Measurements from ENCODE around the gene DISP3.

Gene DISP3

DNA sequence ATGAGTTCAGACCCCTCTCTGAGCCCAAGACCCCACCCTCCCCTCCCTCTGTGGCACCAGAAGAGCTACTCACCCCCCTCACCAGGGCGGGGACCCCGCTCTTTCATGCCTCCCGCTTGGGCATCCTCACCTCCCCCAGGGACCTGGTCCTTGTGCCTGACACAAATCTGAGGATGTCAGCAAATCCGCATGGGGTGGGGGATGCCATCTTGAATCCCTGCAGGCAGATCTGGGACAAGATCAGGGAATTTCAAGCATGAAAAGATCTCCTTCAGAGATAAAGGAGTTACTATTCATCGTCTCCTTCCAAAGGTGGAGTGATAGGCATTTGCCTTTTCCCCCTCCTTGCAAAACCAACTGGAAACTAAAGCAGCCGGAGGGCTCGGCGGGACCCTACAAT lies 81.1 kb downstream of the DISP3 start:
- H3K4me1 ChIP-seq (ENCODE audit: insufficient read depth, low read length), result peaks cover 11% of the 10 kb centered on the region
- H3K4me3 ChIP-seq (ENCODE audit: low read length), result no peak overlapping the region
- no peaks in the 10 kb centered on the region for H3K9me3 ChIP-seq (ENCODE audit: insufficient read depth, low read depth, low read length)
- H3K36me3 ChIP-seq (ENCODE audit: insufficient read depth, low read length), result no peaks in the 10 kb centered on the region
- H3K9ac ChIP-seq (ENCODE audit: low read depth, low read length), result no peak overlapping the region
- no peak overlapping the region for H3K27ac ChIP-seq (ENCODE audit: low read depth, low read length)
- WGBS, result 86% methylated on average over 8 of the region's 8 CpGs
- no peaks in the 10 kb centered on the region for H3K27me3 ChIP-seq (ENCODE audit: insufficient read depth, low read length)

DNA sequence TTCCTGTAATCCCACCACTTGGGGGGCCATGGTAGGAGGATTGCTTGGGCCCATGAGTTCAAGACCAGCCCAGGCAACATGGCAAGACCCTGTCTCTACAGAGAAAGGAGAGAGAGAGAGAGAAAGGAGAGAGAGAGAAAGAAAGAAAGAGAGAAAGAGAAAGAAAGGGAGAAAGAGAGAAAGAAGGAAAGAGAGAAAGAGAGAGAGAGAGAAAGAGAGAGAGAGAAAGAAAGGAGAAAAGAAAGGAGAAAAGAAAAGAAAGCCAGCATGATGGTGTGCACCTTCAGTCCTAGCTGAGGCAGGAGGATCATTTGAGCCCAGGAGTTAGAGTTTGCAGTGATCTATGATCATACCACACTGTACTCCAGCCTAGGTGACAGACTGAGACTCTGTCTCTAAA lies 82.8 kb downstream of the DISP3 start:
- Histone ChIP-seq H3K9me3 (ENCODE audit: insufficient read depth, low read depth, low read length) (no peaks in the 10 kb centered on the region), H3K27ac (ENCODE audit: low read depth, low read length) (no peak overlapping the region), H3K4me3 (ENCODE audit: low read length) (no peak overlapping the region), H3K9ac (ENCODE audit: low read depth, low read length) (no peak overlapping the region), H3K27me3 (ENCODE audit: insufficient read depth, low read length) (no peaks in the 10 kb centered on the region), H3K4me1 (ENCODE audit: insufficient read depth, low read length) (peaks cover 11% of the 10 kb centered on the region), H3K36me3 (ENCODE audit: insufficient read depth, low read length) (no peaks in the 10 kb centered on the region)

GRCh38 chr1:11562664-11563063 lies 83.7 kb downstream of the DISP3 start:
- Histone ChIP-seq H3K27ac (ENCODE audit: low read depth, low read length) (no peak overlapping the region), H3K4me3 (ENCODE audit: low read length) (no peak overlapping the region), H3K4me1 (ENCODE audit: insufficient read depth, low read length) (peaks cover 6% of the 10 kb centered on the region), H3K9ac (ENCODE audit: low read depth, low read length) (no peak overlapping the region), H3K36me3 (ENCODE audit: insufficient read depth, low read length) (no peaks in the 10 kb centered on the region), H3K9me3 (ENCODE audit: insufficient read depth, low read depth, low read length) (no peaks in the 10 kb centered on the region), H3K27me3 (ENCODE audit: insufficient read depth, low read length) (no peaks in the 10 kb centered on the region)
- WGBS, result 94% methylated on average over 6 of the region's 6 CpGs

DNA sequence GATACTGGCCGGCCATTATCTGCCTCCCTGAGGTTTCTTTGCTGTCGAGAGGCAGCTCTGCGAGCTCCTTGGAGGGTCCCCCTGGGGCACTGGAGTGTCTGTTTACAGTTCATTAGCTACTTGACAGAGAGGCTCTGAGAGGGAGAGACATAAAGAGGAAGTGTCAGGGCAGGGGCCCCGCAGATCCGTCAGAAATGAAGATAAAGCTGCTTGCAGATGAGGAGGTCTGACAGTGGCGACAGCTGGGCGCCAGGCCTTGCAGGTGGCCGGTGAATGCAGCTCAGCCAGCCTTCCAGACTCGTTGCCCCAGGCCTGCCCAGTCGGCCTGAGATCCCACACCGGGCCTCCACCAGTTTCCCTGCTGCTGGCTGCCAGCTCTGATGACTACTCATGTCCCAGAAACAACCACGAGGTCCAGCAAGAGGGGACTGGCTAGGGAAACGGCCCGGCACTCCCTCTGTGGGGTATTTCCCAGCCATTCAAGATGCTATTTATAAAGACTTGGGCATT lies 84.7 kb downstream of the DISP3 start:
- 23% methylated on average over 14 of the region's 14 CpGs for WGBS
- no peak overlapping the region; the same call in 1 of the 2 replicates for H3K27ac ChIP-seq (ENCODE audit: low read depth, low read length)
- H3K36me3 ChIP-seq (ENCODE audit: insufficient read depth, low read length), result no peaks in the 10 kb centered on the region
- no peak overlapping the region for H3K9ac ChIP-seq (ENCODE audit: low read depth, low read length)
- H3K9me3 ChIP-seq (ENCODE audit: insufficient read depth, low read depth, low read length), result no peaks in the 10 kb centered on the region
- no peaks in the 10 kb centered on the region for H3K4me1 ChIP-seq (ENCODE audit: insufficient read depth, low read length)
- no peak overlapping the region for H3K4me3 ChIP-seq (ENCODE audit: low read length)
- H3K27me3 ChIP-seq (ENCODE audit: insufficient read depth, low read length), result no peaks in the 10 kb centered on the region

DNA sequence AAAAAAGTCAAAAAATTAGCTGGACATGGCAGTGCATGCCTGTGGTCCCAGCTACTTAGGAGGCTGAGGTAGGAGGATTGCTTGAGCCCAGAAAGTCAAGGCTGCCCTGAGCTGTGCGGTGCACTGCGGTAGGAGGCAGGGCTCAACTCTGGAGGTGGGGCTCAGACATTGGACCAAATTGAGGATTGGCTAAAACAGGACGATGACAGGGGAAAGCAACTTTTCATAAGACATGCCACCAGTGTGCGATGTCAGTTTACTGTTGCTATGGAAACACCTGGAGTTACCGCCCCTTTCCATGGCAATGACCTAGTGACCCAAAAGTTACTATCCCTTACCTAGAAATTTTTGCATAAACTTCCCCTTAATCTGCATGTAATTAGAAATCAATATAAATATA lies 85.3 kb downstream of the DISP3 start:
- Histone ChIP-seq H3K9ac (ENCODE audit: low read depth, low read length) (no peak overlapping the region), H3K27me3 (ENCODE audit: insufficient read depth, low read length) (no peaks in the 10 kb centered on the region), H3K4me3 (ENCODE audit: low read length) (no peak overlapping the region), H3K36me3 (ENCODE audit: insufficient read depth, low read length) (no peaks in the 10 kb centered on the region), H3K9me3 (ENCODE audit: insufficient read depth, low read depth, low read length) (no peaks in the 10 kb centered on the region), H3K27ac (ENCODE audit: low read depth, low read length) (no peak overlapping the region), H3K4me1 (ENCODE audit: insufficient read depth, low read length) (no peaks in the 10 kb centered on the region)
- WGBS, result 72% methylated on average over 5 of the region's 5 CpGs

GRCh38 chr1:11566042-11566850 lies 87.3 kb downstream of the DISP3 start:
- Histone ChIP-seq H3K36me3 (ENCODE audit: insufficient read depth, low read length) (no peaks in the 10 kb centered on the region), H3K9me3 (ENCODE audit: insufficient read depth, low read depth, low read length) (no peaks in the 10 kb centered on the region), H3K9ac (ENCODE audit: low read depth, low read length) (no peak overlapping the region), H3K27me3 (ENCODE audit: insufficient read depth, low read length) (no peaks in the 10 kb centered on the region), H3K4me1 (ENCODE audit: insufficient read depth, low read length) (no peaks in the 10 kb centered on the region), H3K27ac (ENCODE audit: low read depth, low read length) (no peak overlapping the region), H3K4me3 (ENCODE audit: low read length) (no peak overlapping the region)
- 93% methylated on average over 15 of the region's 16 CpGs for whole genome bisulfite sequencing

GRCh38 chr1:11567244-11568065 lies 88.5 kb downstream of the DISP3 start:
- Histone ChIP-seq H3K9me3 (ENCODE audit: insufficient read depth, low read depth, low read length) (no peaks in the 10 kb centered on the region), H3K4me3 (ENCODE audit: low read length) (no peak overlapping the region), H3K36me3 (ENCODE audit: insufficient read depth, low read length) (no peaks in the 10 kb centered on the region), H3K27ac (ENCODE audit: low read depth, low read length) (no peak overlapping the region), H3K27me3 (ENCODE audit: insufficient read depth, low read length) (no peaks in the 10 kb centered on the region), H3K9ac (ENCODE audit: low read depth, low read length) (no peak overlapping the region), H3K4me1 (ENCODE audit: insufficient read depth, low read length) (no peaks in the 10 kb centered on the region)
- 92% methylated on average over 11 of the region's 11 CpGs for WGBS

- Histone ChIP-seq H3K4me1 (ENCODE audit: insufficient read depth, low read length) (no peaks in the 10 kb centered on the region), H3K36me3 (ENCODE audit: insufficient read depth, low read length) (no peaks in the 10 kb centered on the region)
- WGBS, result 87% methylated on average over 6 of the region's 8 CpGs
Measured at GRCh38 chr1:11568687-11569086, 89.7 kb downstream of the DISP3 start.

GRCh38 chr1:11569551-11569950 lies 90.6 kb downstream of the DISP3 start:
- Histone ChIP-seq H3K4me1 (ENCODE audit: insufficient read depth, low read length) (no peaks in the 10 kb centered on the region), H3K27ac (ENCODE audit: low read depth, low read length) (no peak overlapping the region), H3K9ac (ENCODE audit: low read depth, low read length) (no peak overlapping the region)

More at GRCh38 chr1:11568687-11569086, 89.7 kb downstream of the DISP3 start:
- Histone ChIP-seq H3K27ac (ENCODE audit: low read depth, low read length) (no peak overlapping the region), H3K27me3 (ENCODE audit: insufficient read depth, low read length) (no peaks in the 10 kb centered on the region), H3K4me3 (ENCODE audit: low read length) (no peak overlapping the region), H3K9me3 (ENCODE audit: insufficient read depth, low read depth, low read length) (no peaks in the 10 kb centered on the region), H3K9ac (ENCODE audit: low read depth, low read length) (no peak overlapping the region)

GRCh38 chr1:11569954-11570353 lies 91.0 kb downstream of the DISP3 start:
- no peaks in the 10 kb centered on the region for H3K4me1 ChIP-seq (ENCODE audit: insufficient read depth, low read length)

More at GRCh38 chr1:11569551-11569950, 90.6 kb downstream of the DISP3 start:
- no peaks in the 10 kb centered on the region for H3K9me3 ChIP-seq (ENCODE audit: insufficient read depth, low read depth, low read length)
- H3K36me3 ChIP-seq (ENCODE audit: insufficient read depth, low read length), result no peaks in the 10 kb centered on the region
- 91% methylated on average over 14 of the region's 14 CpGs for WGBS
- no peak overlapping the region for H3K4me3 ChIP-seq (ENCODE audit: low read length)
- H3K27me3 ChIP-seq (ENCODE audit: insufficient read depth, low read length), result no peaks in the 10 kb centered on the region

DNA sequence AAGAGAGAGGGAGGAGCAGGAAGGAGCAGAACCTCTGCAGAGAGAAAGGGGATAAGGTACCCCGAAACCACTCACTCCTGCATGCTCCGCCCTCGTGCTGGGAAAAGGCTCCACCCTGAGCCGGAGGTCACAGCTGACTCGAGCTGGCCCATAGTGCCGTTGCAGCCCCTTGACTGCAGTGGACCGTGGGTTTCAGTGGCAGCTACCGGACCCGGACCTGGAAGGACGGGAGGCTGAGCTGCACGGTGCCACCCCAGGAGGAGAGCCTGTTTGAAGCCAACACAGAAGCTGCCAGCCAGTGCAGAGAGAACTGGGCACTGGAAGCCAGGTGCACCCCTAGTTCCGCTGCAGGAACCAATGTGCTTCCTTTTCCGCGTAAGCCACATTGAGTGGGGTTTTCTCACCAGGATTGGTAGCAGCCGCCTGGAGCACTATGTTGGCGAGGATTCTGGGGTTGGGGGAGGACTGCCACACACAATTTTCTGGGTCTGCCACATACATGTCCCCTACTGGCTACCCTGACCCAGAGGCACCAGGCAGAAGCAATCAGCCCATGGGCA lies 91.9 kb downstream of the DISP3 start:
- Histone ChIP-seq H3K9ac (ENCODE audit: low read depth, low read length) (no peak overlapping the region), H3K4me3 (ENCODE audit: low read length) (no peak overlapping the region), H3K4me1 (ENCODE audit: insufficient read depth, low read length) (no peaks in the 10 kb centered on the region), H3K9me3 (ENCODE audit: insufficient read depth, low read depth, low read length) (no peaks in the 10 kb centered on the region), H3K27me3 (ENCODE audit: insufficient read depth, low read length) (no peaks in the 10 kb centered on the region), H3K27ac (ENCODE audit: low read depth, low read length) (no peak overlapping the region), H3K36me3 (ENCODE audit: insufficient read depth, low read length) (no peaks in the 10 kb centered on the region)
- 86% methylated on average over 16 of the region's 16 CpGs for WGBS

More at GRCh38 chr1:11569954-11570353, 91.0 kb downstream of the DISP3 start:
- Histone ChIP-seq H3K9me3 (ENCODE audit: insufficient read depth, low read depth, low read length) (no peaks in the 10 kb centered on the region), H3K4me3 (ENCODE audit: low read length) (no peak overlapping the region), H3K27ac (ENCODE audit: low read depth, low read length) (no peak overlapping the region), H3K27me3 (ENCODE audit: insufficient read depth, low read length) (no peaks in the 10 kb centered on the region), H3K9ac (ENCODE audit: low read depth, low read length) (no peak overlapping the region), H3K36me3 (ENCODE audit: insufficient read depth, low read length) (no peaks in the 10 kb centered on the region)
- WGBS, result 92% methylated on average over 3 of the region's 3 CpGs

Data from HUES64 (cell line).